Measurements from ENCODE around the gene MAD1L1. TPM values are rescaled to one million over a fixed set of nuclear protein-coding genes. Genes with fewer than 3 reads are reported as not detected.

Gene MAD1L1
- total and polyA plus RNA-seq, 4 donors = 29.3 to 44.1 (median 35.8) TPM

DNA sequence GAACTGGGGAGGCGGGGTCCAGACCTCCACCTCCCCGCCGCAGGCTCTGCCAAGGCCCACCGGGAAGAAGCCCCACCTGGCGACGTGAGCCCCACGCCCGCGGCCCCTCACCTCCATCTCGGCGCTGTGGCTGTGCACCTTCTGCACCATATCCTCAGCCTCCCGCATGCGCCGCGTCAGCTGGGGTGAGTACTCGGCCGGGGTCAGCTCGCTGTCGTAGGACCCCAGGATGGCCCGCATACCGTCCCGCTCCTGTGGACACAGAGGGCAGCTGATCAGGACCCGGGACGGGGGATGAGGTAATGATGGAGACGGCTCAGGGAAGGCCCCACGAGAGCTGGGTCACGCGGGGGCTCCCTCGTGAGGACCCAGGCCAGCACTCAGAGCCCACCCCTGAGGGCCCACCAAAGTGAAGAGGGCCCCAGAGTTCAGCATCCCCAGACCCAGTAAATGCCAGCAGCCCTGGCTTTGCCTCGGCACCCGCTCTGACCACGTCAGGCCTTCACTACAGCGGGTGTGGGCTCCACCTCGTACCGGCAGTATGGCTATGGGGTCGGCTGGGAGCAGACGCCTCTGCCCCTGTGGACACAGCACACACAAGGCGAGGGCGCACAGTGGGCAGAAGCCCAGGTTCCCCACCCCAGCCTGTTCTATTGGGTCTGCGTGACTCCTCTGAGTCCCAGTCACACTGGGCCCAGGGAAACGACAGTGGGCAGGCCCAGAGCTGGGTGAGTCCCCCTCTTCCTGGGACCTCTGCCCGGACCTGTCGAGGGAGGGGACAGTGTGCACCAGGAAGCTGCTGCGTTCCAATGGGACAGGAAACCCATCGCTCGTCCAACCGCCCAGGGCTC, 218.1 kb downstream of the MAD1L1 start:
- H3K4me1 ChIP-seq (ENCODE audit: control insufficient read depth, insufficient read depth, low read length) = peaks cover 79% of the 10 kb centered on the region
- 95% methylated on average over 46 of the region's 47 CpGs for WGBS (ENCODE audit: insufficient coverage)
- H3K9me3 ChIP-seq (ENCODE audit: control insufficient read depth, insufficient read depth, low read length) = no peaks in the 10 kb centered on the region
- DNase-seq (ENCODE audit: low read depth in 4 of 6, low spot score in 6 of 6) = no peak
- no peaks in the 10 kb centered on the region for H3K27me3 ChIP-seq (ENCODE audit: control insufficient read depth, insufficient read depth, low read length)
- peaks cover 69% of the 10 kb centered on the region for H3K36me3 ChIP-seq (ENCODE audit: control insufficient read depth, insufficient read depth, low read length)
- no peak overlapping the region for H3K27ac ChIP-seq (ENCODE audit: low read depth, low read length)
- no peak overlapping the region for H3K4me3 ChIP-seq (ENCODE audit: low read depth, low read length)

GRCh38 chr7:2013381-2014311, 219.1 kb downstream of the MAD1L1 start:
- Histone ChIP-seq H3K27ac (ENCODE audit: low read depth, low read length) (peak overlapping the region; percentile 6), H3K36me3 (ENCODE audit: control insufficient read depth, insufficient read depth, low read length) (peaks cover 74% of the 10 kb centered on the region), H3K4me3 (ENCODE audit: low read depth, low read length) (no peak overlapping the region), H3K4me1 (ENCODE audit: control insufficient read depth, insufficient read depth, low read length) (peaks cover 79% of the 10 kb centered on the region), H3K9me3 (ENCODE audit: control insufficient read depth, insufficient read depth, low read length) (no peaks in the 10 kb centered on the region), H3K27me3 (ENCODE audit: control insufficient read depth, insufficient read depth, low read length) (no peaks in the 10 kb centered on the region)
- DNase-seq (ENCODE audit: low read depth in 4 of 6, low spot score in 6 of 6) = no peak
- WGBS (ENCODE audit: insufficient coverage) = 94% methylated on average over 33 of the region's 34 CpGs

DNA sequence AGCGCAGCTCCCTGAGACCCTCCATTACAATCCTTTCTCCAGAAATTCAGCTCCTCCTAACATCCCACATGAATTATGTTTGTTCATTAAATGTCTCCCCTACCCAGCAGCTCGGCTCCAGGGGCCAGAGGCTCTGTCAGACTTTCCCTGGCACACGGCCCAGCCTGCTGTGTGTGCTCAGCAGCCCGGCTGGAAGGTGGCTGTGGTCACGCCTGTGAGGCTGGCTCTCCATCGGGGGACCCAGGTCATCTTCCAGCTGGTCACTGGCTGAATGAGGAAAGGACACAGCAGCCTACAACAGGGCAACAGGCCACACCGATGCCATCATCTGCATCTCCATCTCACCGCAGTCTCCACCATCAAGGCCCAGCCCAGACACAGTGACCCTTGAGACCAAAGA, 219.8 kb downstream of the MAD1L1 start:
- WGBS (ENCODE audit: insufficient coverage) = 33% methylated on average over 8 of the region's 8 CpGs
- Histone ChIP-seq H3K4me1 (ENCODE audit: control insufficient read depth, insufficient read depth, low read length) (peaks cover 79% of the 10 kb centered on the region), H3K36me3 (ENCODE audit: control insufficient read depth, insufficient read depth, low read length) (peaks cover 76% of the 10 kb centered on the region), H3K27ac (ENCODE audit: low read depth, low read length) (peak overlapping the region; percentile 6), H3K9me3 (ENCODE audit: control insufficient read depth, insufficient read depth, low read length) (no peaks in the 10 kb centered on the region), H3K27me3 (ENCODE audit: control insufficient read depth, insufficient read depth, low read length) (no peaks in the 10 kb centered on the region), H3K4me3 (ENCODE audit: low read depth, low read length) (no peak overlapping the region)
- DNase-seq (ENCODE audit: low read depth in 4 of 6, low spot score in 6 of 6) = peak in 2 of 6 donors; percentile 76 to 84

- H3K4me1 ChIP-seq (ENCODE audit: control insufficient read depth, insufficient read depth, low read length) = peaks cover 76% of the 10 kb centered on the region
- no peak for DNase-seq (ENCODE audit: low read depth in 4 of 6, low spot score in 6 of 6)
- peak overlapping the region; percentile 7 for H3K27ac ChIP-seq (ENCODE audit: low read depth, low read length)
- H3K27me3 ChIP-seq (ENCODE audit: control insufficient read depth, insufficient read depth, low read length) = no peaks in the 10 kb centered on the region
- H3K36me3 ChIP-seq (ENCODE audit: control insufficient read depth, insufficient read depth, low read length) = peaks cover 71% of the 10 kb centered on the region
- no peak overlapping the region for H3K4me3 ChIP-seq (ENCODE audit: low read depth, low read length)
- no peaks in the 10 kb centered on the region for H3K9me3 ChIP-seq (ENCODE audit: control insufficient read depth, insufficient read depth, low read length)
- WGBS (ENCODE audit: insufficient coverage) = 76% methylated on average over 25 of the region's 28 CpGs
Measured at GRCh38 chr7:2012044-2012900, 220.5 kb downstream of the MAD1L1 start.

DNA sequence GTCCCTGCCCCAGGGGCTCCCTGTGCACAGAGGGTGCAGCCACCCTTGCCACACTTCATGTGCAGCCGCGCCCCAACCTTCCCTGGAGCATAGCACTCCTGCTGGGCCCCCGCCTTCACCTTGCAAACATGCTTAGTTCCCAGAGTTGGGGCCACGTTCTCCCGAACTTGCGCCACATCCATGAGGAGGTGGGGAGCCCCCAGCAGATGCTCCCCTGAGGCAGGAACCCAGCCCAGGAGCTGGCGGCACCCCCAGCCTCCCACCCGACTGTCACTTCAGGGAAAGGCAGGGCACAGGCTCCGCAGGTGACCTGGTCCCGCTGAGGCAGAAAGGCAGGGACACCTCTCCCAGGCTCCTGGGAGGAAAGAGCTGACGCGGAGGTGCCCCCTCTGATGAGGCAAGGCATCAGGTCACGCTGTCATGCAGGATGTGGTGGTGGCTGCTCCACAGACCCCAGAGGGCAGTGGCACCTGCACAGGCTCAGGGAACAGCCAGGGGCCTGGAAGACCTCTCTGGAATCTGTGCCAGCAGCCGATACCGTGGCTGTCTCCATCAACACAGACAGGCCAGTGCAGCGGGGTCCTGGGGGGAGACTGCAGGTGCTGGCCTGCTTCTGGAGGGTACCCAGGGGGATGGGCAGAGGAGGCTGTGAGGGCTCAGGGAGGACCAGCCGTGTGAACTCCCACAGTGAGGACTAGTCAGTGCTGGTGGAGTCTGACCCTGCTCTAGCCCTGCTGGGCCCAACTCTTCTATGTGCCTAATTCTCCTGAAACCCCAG, 221.3 kb downstream of the MAD1L1 start:
- H3K27me3 ChIP-seq (ENCODE audit: control insufficient read depth, insufficient read depth, low read length) = no peaks in the 10 kb centered on the region
- H3K36me3 ChIP-seq (ENCODE audit: control insufficient read depth, insufficient read depth, low read length) = peaks cover 75% of the 10 kb centered on the region
- no peak for DNase-seq (ENCODE audit: low read depth in 4 of 6, low spot score in 6 of 6)
- H3K4me1 ChIP-seq (ENCODE audit: control insufficient read depth, insufficient read depth, low read length) = peaks cover 76% of the 10 kb centered on the region
- no peaks in the 10 kb centered on the region for H3K9me3 ChIP-seq (ENCODE audit: control insufficient read depth, insufficient read depth, low read length)
- no peak overlapping the region for H3K27ac ChIP-seq (ENCODE audit: low read depth, low read length)
- 94% methylated on average over 16 of the region's 17 CpGs for WGBS (ENCODE audit: insufficient coverage)
- H3K4me3 ChIP-seq (ENCODE audit: low read depth, low read length) = no peak overlapping the region

DNA sequence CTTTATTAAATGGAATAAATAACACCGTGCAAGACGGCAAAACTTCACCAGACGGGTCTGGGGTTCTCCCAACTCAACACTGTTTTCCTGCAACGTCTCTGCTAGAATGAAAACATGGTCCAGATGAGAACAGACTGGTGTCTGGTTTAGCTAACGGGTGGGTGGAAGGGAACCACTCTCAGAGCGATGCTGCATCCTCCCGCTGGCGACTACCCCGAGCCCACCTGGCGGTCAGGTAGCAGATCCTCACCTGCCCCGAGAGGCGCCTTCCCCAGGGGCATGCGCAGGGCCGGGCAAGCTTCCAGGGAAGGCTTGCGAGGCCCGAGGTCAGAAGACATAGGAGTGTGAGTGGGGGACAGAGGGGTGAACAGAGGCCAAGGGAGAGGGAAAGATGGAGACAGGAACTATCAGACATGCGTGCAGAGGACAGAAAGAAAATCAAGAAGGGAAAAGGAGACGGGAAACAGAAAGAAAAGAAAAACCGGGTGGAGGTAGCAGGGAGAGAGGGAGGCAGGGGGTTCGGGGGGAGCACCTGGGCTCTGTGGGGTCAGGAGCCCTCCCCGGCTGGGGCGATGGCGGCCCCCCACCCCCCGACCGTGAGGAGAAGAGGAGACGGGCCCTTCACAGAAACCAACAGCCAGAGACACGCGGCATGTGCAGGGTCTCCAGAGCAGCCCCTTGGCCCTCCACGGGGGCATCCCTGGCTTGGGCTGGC, 222.0 kb downstream of the MAD1L1 start:
- WGBS (ENCODE audit: insufficient coverage) = 86% methylated on average over 18 of the region's 29 CpGs

GRCh38 chr7:2010101-2010500, 222.6 kb downstream of the MAD1L1 start:
- H3K27ac ChIP-seq (ENCODE audit: low read depth, low read length) = no peak overlapping the region
- WGBS (ENCODE audit: insufficient coverage) = 80% methylated on average over 12 of the region's 17 CpGs
- no peak for DNase-seq (ENCODE audit: low read depth in 4 of 6, low spot score in 6 of 6)

More for the DNA sequence above, 222.0 kb downstream of the MAD1L1 start:
- H3K36me3 ChIP-seq (ENCODE audit: control insufficient read depth, insufficient read depth, low read length) = peaks cover 69% of the 10 kb centered on the region
- H3K4me1 ChIP-seq (ENCODE audit: control insufficient read depth, insufficient read depth, low read length) = peaks cover 77% of the 10 kb centered on the region
- DNase-seq (ENCODE audit: low read depth in 4 of 6, low spot score in 6 of 6) = no peak
- H3K9me3 ChIP-seq (ENCODE audit: control insufficient read depth, insufficient read depth, low read length) = no peaks in the 10 kb centered on the region
- no peak overlapping the region for H3K27ac ChIP-seq (ENCODE audit: low read depth, low read length)
- H3K4me3 ChIP-seq (ENCODE audit: low read depth, low read length) = no peak overlapping the region
- H3K27me3 ChIP-seq (ENCODE audit: control insufficient read depth, insufficient read depth, low read length) = no peaks in the 10 kb centered on the region

DNA sequence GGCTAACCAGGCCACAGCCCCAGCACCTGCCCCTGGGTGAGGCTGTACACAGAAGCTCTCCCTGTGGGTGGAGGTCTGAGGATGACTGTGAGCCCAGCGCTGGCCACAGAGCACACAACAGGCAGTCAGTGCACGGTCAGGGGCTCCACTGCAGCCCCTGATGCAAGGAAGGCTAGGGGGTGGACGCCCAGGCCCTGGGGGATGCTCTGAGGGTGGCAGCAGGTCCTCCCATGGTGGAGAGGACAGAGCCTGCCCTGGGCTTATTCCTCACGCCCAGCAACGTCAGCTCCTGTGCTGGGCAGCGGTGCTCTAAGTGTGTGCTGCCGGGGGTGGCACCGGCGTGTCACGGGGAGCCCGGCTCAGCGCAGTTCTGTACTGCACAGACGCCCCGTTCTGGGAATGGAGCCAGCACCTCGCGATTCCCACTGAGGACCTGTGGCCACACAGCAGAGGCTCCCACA, 223.2 kb downstream of the MAD1L1 start:
- DNase-seq (ENCODE audit: low read depth in 4 of 6, low spot score in 6 of 6) = peak in 2 of 6 donors; percentile 65 to 66

More at GRCh38 chr7:2010101-2010500, 222.6 kb downstream of the MAD1L1 start:
- peaks cover 63% of the 10 kb centered on the region for H3K36me3 ChIP-seq (ENCODE audit: control insufficient read depth, insufficient read depth, low read length)
- H3K4me1 ChIP-seq (ENCODE audit: control insufficient read depth, insufficient read depth, low read length) = peaks cover 77% of the 10 kb centered on the region
- H3K9me3 ChIP-seq (ENCODE audit: control insufficient read depth, insufficient read depth, low read length) = no peaks in the 10 kb centered on the region
- H3K4me3 ChIP-seq (ENCODE audit: low read depth, low read length) = no peak overlapping the region
- H3K27me3 ChIP-seq (ENCODE audit: control insufficient read depth, insufficient read depth, low read length) = no peaks in the 10 kb centered on the region

More for the DNA sequence above, 223.2 kb downstream of the MAD1L1 start:
- Histone ChIP-seq H3K36me3 (ENCODE audit: control insufficient read depth, insufficient read depth, low read length) (peaks cover 62% of the 10 kb centered on the region), H3K9me3 (ENCODE audit: control insufficient read depth, insufficient read depth, low read length) (no peaks in the 10 kb centered on the region), H3K27me3 (ENCODE audit: control insufficient read depth, insufficient read depth, low read length) (no peaks in the 10 kb centered on the region), H3K4me1 (ENCODE audit: control insufficient read depth, insufficient read depth, low read length) (peaks cover 77% of the 10 kb centered on the region), H3K4me3 (ENCODE audit: low read depth, low read length) (no peak overlapping the region), H3K27ac (ENCODE audit: low read depth, low read length) (no peak overlapping the region)
- WGBS (ENCODE audit: insufficient coverage) = 35% methylated on average over 16 of the region's 16 CpGs

All from spinal cord (tissue), 10 donors.